Measurements from ENCODE around the gene TIMM22. TPM values are rescaled to one million over a fixed set of nuclear protein-coding genes. Genes with fewer than 3 reads are reported as not detected.
A peak's percentile ranks its signal among the peaks of the same experiment; 100 is the strongest.

TIMM22 gene
- total and polyA plus RNA-seq, 2 of the 13 experiments (the other 11 are each of a cell fraction or from before 2014, with no cell fraction given): 6.2 to 15.5 TPM

DNA sequence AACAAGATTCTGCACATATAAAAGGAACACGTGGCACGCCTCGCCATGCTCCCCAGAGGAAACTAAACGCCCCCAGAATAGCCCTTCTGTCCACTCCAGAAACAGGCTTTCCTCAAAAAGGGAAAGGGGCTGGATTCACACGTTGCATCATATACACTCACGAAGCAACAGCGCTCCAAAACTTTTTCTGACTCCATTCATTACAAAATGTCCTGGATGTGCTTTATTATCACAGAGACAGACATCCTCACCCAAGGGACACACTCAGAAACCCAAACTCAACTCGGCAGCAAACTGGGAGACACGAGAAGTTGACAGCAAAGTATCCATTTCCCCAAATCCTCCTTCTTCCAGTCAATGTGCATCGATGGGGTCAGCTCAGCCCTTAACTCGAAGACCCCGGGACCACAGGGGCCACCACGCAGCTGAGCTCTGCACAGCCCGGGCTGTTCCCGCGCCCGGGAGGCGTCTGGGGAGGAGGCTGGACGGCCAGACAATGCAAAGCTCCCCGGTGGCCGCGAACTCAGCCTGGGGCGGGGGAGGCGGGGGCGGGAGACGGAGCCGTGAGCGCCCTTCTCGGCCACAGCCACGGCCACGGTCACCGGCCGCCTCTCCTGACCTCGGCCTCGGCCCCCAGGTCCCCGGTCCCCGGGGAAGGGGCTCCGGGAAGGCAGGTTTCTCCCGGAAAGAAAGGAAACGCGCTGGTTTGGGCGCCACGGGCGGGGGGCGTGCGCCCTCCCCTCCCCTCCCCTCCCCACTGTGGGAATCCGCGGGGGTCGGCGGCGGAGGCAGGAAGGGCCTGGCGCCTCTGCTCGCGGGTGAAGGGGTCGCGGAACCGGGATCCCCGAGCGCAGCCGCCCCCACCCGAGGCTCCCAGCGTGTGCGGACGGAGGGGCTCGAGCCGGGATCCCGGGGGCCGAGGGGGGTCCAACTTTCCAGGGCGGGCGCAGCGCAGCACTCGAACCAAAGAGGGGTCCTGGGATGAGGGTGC is 18.5 kb upstream of the TIMM22 start:
- peak overlapping the region; percentile 86 for H3K4me2 ChIP-seq (ENCODE audit: low read depth, low read length)
- H3K27me3 ChIP-seq (ENCODE audit: control insufficient read depth in 1 of 2, insufficient read depth in 2 of 2, low read length in 2 of 2): no peaks in the 10 kb centered on the region
- H3K4me1 ChIP-seq (ENCODE audit: insufficient read depth, low read length): peaks cover 57% of the 10 kb centered on the region
- no peaks in the 10 kb centered on the region for H4K20me1 ChIP-seq (ENCODE audit: insufficient read depth, low read length)
- no TSS peak for BruUV-seq (replicated peaks)
- in situ Hi-C loops (cut with HindIII; ENCODE audit: extremely low pct_ligation_motif_present, low pct_unique_long_range_greater_than_20kb): no loop called here
- POLR2A ChIA-PET: interaction anchor here (1.0 to 3.1 kb wide), 5 partner anchors 18 to 180 kb away, joined by 3 to 26 read pairs (median 8); partner anchors contain the start of gene TIMM22
- H3K27ac ChIP-seq (ENCODE audit: extremely low read length, insufficient read depth, low read length): peak overlapping the region; percentile 36
- no peaks in the 10 kb centered on the region for H3K36me3 ChIP-seq (replicated peaks in 1 of 2; ENCODE audit: control insufficient read depth in 1 of 2, insufficient read depth in 2 of 2, low read length in 2 of 2)
- peak; percentile 43 for FAIRE-seq
- WGBS (ENCODE audit: low lambda C conversion rate): 16% methylated on average over 14 of the region's 72 CpGs
- peak overlapping the region; percentile 60 to 81 (median 80) for H3K4me3 ChIP-seq (replicated peaks in 1 of 3; ENCODE audit: insufficient read depth in 1 of 3, low read depth in 2 of 3, low read length in 3 of 3)
- CTCF ChIA-PET (ENCODE audit: low intra/inter-chr PET ratio, low total read pairs): no interaction called here
- ATAC-seq: peak; percentile 25
- no peak for DNase-seq (ENCODE audit: low spot score)
- H2AFZ ChIP-seq (ENCODE audit: low read length): no peak overlapping the region
- H3K79me2 ChIP-seq (ENCODE audit: insufficient read depth, low read length): peaks cover 41% of the 10 kb centered on the region
- H3K9ac ChIP-seq (ENCODE audit: insufficient read depth, low read depth, low read length): peak overlapping the region; percentile 74
- H3K9me3 ChIP-seq (ENCODE audit: low read length): no peaks in the 10 kb centered on the region
- intact Hi-C loops (cut with micrococcal nuclease; ENCODE audit: unreplicated experiment): loop anchor here (5.0 kb wide), 1 partner anchor 41 kb away; no protein-coding TSS in a partner anchor
- TF ChIP-seq ZNF598 (CRISPR knock-in tag; IDR thresholded peaks at IDR 0.05; ENCODE audit: borderline replicate concordance) (0 out of 2 replicates have a peak, but pooled peaks have one; percentile 25), MAX (IDR thresholded peaks at IDR 0.05) (peak; percentile 39; the same call in 1 of the 2 replicates), ZNF75D (CRISPR knock-in tag; IDR thresholded peaks at IDR 0.05; ENCODE audit: borderline replicate concordance) (no peak), ZNF20 (CRISPR knock-in tag; IDR thresholded peaks at IDR 0.05) (peak; percentile 46; the same call in 1 of the 2 replicates), ZNF18 (CRISPR knock-in tag; IDR thresholded peaks at IDR 0.05; ENCODE audit: insufficient replicate concordance) (no peak), NR2C2 (CRISPR knock-in tag; IDR thresholded peaks at IDR 0.05; ENCODE audit: borderline replicate concordance) (no peak), ZNF678 (CRISPR knock-in tag; IDR thresholded peaks at IDR 0.05) (no peak), UBTF (CRISPR knock-in tag; IDR thresholded peaks at IDR 0.05) (peak; percentile 74), ZC3H13 (CRISPR knock-in tag; IDR thresholded peaks at IDR 0.05) (0 out of 2 replicates have a peak, but pooled peaks have one; percentile 30), ZNF446 (CRISPR knock-in tag; IDR thresholded peaks at IDR 0.05) (no peak), SIN3B (IDR thresholded peaks at IDR 0.05; ENCODE audit: low read length) (no peak), ASH2L (IDR thresholded peaks at IDR 0.05; ENCODE audit: insufficient read length, low read depth, low read length) (peak; percentile 61), MYC (CRISPR knock-in tag; IDR thresholded peaks at IDR 0.05; ENCODE audit: borderline replicate concordance) (peak; percentile 12; the same call in 1 of the 2 replicates), NR0B2 (CRISPR knock-in tag; IDR thresholded peaks at IDR 0.05) (peak; percentile 25; the same call in 1 of the 2 replicates)
- TF ChIP-seq, protein P1, sequence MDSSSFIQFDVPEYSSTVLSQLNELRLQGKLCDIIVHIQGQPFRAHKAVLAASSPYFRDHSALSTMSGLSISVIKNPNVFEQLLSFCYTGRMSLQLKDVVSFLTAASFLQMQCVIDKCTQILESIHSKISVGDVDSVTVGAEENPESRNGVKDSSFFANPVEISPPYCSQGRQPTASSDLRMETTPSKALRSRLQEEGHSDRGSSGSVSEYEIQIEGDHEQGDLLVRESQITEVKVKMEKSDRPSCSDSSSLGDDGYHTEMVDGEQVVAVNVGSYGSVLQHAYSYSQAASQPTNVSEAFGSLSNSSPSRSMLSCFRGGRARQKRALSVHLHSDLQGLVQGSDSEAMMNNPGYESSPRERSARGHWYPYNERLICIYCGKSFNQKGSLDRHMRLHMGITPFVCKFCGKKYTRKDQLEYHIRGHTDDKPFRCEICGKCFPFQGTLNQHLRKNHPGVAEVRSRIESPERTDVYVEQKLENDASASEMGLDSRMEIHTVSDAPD (CRISPR knock-in tag; IDR thresholded peaks at IDR 0.05): no peak
